Measurements from ENCODE around the gene EARS2.
"Not testable (repeated sequence)": the region's sequence is repeated elsewhere in the genome, so short reads cannot be mapped to it uniquely, and the experiment has no call there.

The EARS2 gene

DNA sequence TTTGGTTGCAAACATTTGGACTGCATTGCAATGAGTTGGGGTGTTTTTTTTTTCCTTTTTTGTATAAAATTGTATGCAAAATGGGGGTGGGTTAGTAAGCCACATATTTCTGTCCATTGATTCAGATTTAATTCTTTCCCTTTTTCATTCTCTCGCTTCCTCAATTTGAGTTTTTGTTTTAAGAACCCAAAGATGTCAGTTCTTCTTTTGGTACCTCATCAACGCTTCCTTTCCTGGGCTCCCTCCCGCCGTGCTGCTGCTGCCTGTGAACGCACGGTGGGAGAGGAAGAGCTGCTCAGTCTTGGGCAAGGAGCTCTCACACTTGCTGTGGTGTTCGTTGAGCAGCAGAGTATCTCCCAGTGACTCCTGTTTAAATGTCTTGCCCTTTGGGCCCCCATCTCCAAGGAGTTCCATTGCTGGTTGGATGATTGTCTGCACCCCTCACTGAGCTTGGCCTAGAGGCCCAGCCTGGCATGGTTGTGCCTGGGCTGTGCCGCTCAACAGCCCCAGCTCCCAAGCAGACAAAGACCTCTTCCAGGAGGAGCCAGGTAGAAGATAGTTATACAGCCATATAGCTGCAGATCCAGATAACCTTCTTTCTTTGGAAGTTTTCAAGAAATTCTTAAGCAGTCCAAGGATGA, 14.0 kb upstream of the EARS2 start:
- DNase-seq (ENCODE audit: low read depth in 4 of 4, low spot score in 1 of 4): no peak

DNA sequence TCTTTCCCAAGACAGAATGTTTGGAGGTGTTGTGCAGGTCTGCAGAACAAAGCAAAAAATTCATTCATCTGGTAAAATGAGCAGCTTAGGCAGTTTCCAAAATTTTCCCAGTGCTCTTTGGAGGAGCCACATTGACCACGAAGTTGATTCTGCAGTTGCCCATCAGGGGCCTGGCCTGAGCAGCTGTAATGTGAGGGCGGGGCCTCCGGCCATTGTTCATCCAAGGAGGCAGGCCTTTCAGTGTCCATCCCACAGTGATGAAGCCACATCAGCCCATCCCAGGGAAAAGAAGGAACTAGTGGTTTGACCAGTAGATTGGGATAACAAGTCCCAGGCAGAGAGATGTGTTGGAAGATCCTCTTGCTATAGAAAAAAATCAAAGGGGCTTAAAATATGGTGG, 10.5 kb upstream of the EARS2 start:
- DNase-seq (ENCODE audit: low read depth in 4 of 4, low spot score in 1 of 4): no peak

DNA sequence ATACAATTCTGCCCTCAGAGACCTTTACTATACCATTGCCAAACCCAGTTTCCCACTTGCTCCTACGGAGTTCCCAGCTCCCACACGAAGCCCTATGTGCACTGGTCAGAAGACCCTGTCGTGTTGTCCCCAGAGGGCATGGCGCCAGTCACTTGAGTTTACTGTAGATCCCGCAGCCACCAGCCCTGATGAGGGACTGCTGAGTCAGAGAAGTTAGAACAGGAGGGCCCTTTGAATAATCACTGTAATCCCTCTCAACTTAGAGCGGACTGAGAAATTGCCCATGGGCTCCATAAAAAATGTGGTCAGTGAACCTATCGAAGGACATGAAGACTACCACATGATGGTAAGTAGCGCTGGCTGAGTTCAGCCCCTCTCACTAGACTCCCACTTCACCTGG, 9.6 kb upstream of the EARS2 start:
- DNase-seq (ENCODE audit: low read depth in 4 of 4, low spot score in 1 of 4): no peak

DNA sequence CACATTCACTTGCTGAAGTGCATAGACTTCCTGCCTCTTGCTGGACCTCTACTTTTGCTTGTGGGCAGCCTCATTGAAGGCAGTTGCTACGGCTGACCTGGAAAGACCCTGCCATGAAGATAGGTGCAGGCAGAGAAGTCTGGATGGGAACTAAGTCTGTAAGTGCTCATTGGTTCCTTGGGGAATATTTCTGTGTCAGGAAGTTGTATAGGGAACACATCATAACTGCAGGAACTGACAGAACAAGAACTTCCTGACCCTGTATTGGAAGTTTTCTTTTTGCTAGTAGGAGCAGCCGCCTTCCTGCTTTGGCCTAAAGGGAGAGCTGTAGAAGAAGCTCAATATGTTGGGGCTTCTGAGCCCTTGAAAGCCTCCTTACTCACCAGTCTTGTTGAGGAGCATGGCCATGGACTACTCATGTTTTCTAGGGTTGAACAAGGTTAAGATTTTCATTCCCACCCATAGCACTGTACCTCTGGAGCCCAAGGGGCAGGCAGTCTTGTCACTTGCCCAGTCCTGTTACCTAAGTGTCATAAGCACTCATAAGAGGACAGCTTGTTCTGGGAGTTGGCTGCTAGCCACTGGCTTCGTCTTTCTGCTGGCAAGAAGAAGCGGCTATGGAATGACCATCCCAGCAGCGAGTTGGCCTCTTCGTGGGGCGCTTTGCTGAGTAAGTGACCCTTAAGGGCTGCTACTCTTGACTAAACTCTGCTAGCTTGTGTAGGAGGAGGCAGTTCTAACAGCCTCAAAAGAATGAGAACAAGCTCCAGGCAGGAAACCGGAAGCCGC, 7.6 kb upstream of the EARS2 start:
- DNase-seq (ENCODE audit: low read depth in 4 of 4, low spot score in 1 of 4): no peak

DNA sequence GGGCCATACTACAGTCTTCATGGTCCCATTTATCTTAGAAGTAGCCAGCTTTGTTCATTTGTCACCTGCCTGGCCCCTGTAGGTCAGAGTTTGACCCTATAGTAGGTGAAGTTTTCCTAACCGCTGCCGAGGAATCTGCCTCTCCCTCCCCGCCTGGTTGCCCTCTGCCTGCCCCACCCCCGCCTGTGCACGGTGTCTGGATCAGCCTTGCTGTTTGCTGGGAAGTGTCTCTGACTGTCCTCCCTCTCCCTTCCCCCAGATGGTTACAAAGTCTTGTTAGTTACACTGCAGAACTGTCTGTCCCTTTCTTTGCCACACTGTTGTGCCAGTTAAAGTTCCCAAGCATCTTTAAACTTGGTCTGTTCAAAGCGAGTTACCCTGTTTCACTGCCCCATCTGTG, 6.0 kb upstream of the EARS2 start:
- no peak for DNase-seq (ENCODE audit: low read depth in 4 of 4, low spot score in 1 of 4)

DNA sequence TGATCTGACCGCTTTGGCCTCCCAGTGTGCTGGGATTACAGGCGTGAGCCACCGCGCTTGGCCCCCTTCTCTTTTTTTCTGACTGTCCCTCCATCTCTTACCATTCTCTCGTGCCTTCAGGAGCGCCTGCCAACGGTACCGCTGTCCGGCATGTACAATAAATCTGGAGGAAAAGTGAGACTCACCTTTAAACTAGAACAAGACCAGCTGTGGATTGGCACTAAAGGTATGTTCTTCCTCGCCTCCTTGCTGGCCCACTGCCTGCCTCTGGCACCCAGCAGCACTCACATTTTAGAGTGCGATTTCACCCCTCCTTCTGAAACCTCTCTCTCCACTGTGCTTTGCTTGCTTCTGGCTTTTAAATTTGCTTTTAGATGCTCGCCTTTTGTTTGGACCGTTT, 5.4 kb upstream of the EARS2 start:
- no peak for DNase-seq (ENCODE audit: low read depth in 4 of 4, low spot score in 1 of 4)

DNA sequence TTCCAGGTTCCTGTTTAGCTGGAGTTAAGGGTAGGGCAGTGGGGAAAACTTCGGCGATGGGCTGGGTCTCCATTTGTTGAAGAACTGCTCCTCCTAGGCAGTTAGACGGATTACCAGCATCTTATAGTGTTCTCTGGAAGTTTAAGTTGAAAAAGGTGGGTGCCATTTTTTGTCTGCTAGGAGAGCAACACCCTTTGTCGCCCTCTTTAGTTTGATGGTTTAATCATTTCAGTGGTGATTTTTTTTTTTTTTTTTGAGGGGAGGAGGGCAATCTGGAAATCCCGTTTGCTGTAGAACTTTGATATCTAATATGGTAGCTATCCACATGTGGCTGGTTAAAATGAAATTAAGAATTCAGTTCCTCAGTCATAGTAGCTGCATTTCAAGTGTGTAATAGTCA, 4.4 kb upstream of the EARS2 start:
- DNase-seq (ENCODE audit: low read depth in 4 of 4, low spot score in 1 of 4): no peak

DNA sequence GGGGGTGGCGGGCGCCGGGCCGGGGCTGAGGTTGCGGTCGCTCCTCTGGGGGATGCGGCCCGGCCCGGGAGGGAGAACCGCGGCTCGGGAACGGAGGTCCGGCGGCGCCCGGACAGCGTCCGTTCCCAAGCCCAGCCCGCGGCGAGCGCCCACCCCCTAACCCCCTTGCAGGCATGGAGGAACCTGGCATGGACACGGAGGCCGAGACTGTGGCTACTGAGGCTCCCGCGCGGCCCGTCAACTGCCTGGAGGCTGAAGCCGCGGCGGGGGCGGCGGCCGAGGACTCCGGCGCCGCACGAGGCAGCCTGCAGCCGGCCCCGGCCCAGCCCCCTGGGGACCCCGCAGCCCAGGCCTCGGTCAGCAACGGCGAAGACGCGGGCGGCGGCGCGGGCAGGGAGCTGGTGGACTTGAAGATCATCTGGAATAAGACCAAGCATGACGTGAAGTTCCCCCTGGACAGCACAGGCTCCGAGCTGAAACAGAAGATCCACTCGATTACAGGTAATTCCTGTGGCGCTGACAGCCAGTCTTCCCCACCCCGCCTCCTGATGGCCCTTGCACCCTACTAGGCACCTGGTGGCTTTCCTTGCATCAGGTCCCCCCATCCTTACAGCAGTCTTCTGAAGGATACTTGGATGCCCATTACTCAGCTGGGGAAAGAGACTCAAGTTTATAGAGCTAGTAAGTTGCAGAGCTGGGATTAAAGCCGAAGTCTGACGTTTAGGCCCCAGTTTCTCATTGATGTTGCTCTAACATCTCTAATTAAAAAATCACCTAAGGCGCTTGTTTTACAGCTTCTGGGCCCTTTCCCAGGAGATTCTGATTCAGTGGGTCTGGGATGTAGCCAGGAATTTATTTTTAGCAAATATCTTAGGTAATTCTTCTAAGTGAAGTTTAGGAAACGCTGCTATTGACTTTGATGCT, 891 bp upstream of the EARS2 start:
- DNase-seq (ENCODE audit: low read depth in 4 of 4, low spot score in 1 of 4): peak in 1 of 4 experiments; percentile 2

DNA sequence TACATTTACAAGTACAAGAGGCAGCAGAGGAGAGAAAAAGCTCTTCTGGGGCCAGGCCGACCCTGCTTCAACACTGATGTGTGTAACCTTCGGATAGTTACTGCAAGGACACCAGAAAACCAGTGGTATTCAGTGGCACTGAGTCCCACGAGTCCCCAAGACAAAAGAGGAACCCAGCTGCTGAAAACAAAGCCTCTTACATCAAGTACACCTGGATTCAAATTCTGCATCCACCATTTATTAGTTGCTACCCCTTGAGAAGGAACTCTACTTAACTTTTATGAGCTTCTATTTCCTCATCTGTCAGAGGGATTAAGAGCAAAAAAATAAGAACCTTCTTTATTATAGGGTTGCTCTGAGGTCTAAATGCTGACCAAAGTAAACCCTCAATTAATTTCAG, 2.6 kb downstream of the EARS2 start:
- DNase-seq (ENCODE audit: low read depth in 4 of 4, low spot score in 1 of 4): no peak

DNA sequence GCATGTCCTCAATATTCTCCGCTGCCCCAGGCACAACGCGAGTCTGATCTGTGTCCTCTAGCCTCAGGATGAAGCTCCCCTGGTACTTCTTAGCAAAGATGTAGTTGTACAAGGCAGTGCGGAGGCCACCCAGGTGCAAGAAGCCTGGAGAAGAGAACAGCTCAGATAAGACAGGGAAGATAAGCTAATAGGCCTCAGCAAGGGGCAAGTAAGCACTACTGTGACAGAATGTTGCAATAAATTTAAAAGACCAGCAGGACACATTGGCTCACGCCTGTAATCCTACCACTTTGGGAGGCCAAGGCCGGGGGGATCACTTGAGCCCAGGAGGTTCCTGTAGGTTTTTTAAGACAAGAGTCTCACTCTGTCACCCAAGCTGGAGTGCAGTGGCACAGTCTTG, 5.0 kb downstream of the EARS2 start:
- DNase-seq (ENCODE audit: low read depth in 4 of 4, low spot score in 1 of 4): no peak

DNA sequence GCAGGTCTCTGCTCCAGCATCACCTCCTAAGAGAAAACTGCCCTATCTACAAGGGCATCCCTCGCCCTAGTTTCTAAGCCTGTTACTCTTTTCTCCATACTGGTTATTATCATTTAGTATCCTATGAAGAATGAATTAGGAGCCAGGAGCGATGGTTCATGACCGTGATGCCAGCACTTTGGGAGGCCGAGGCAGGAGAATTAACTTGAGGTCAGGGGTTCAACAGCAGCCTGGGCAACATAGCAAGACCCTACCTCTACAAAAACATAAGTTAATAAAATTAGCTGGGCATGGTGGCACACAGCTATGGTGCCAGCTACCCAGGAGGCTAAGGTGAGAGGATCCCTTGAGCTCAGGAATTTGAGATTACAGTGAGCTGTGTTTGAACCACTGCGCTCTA, 7.2 kb downstream of the EARS2 start:
- no peak for DNase-seq (ENCODE audit: low read depth in 4 of 4, low spot score in 1 of 4)

DNA sequence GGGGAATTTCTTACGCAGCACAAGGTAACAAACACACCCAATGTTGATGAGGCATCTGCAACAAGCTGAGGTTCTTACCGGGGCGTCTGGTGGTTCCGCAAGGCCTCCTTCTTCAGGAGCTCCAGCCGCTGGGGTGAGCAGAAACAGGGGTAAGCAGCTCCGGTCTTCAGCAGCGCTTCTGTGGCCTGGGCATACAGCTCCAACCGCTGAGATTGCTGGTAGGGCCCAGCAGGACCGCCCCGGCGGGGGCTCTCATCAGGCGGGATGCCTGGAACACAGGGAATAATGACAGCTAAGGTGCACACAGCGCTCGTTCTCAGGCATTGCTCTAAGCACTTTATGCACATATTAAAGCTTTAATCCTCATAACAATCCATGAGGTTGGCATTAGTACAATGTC, 12.7 kb downstream of the EARS2 start:
- no peak for DNase-seq (ENCODE audit: low read depth in 4 of 4, low spot score in 1 of 4)

DNA sequence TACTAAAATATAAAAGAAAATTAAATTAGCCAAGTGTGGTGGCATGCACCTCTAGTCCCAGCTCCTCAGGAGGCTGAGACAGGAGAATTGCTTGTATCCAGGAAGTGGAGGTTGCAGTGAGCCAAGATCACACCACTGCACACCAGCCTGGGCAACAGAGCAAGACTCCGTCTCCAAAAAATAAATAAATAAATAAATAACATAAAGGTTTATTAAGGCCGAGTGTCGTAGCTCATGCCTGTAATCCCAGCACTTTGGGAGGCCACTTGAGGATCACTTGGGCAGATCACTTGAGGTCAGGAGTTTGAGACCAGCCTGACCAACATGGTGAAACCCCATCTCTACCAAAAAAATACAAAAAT, 16.4 kb downstream of the EARS2 start:
- not testable (repeated sequence) for DNase-seq (ENCODE audit: low read depth in 4 of 4, low spot score in 1 of 4)

DNA sequence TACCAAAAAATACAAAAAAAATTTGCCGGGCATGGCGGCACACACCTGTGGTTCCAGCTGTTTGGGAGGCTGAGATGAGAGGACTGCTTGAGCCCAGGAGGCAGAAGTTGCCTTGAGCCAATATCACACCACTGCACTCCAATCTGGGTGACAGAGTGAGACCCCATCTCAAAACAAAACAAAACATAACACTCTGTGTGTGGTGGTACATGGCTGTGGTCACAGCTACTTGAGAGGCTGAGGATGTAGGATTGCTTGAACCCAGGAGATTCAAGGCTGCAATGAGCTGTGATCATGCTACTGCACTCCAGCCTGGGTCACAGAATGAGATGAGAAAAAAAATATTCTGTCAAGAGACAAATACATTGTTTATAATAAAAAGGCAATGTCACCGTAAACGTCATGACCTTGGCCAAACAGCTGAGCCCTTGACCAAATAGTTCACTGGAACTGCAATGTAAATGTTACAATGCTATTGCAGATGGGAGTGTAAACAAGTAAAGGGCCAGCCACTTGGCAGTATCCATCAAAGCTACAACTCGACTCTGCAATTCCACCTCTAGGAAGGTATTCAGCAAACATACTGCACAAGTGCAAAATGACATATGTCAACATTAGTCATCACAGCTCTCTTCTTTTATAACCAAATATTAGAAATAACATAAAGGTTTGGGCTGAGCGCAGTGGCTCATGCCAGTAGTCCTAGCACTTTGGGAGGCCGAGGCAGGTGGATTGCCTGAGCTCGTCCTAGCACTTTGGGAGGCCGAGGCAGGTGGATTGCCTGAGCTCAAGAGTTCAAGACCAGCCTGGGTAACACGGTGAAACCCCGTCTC, 16.9 kb downstream of the EARS2 start:
- DNase-seq (ENCODE audit: low read depth in 4 of 4, low spot score in 1 of 4): no peak

DNA sequence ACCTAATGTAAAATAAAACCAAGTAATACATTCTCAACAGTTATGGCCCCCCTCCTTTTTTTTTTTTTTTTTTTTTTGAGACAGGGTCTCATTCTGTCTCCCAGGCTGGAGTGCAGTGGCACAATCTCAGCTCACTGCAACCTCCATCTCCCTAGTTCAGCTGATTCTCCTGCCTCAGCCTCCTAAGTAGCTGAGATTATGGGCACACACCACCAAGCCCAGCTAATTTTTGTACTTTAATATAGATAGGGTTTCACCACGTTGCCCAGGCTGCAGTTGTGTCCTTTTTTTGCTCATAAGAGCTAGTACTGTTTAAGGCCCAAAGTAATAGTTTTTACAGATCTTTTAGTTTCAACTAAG, 18.3 kb downstream of the EARS2 start:
- no peak for DNase-seq (ENCODE audit: low read depth in 4 of 4, low spot score in 1 of 4)

DNA sequence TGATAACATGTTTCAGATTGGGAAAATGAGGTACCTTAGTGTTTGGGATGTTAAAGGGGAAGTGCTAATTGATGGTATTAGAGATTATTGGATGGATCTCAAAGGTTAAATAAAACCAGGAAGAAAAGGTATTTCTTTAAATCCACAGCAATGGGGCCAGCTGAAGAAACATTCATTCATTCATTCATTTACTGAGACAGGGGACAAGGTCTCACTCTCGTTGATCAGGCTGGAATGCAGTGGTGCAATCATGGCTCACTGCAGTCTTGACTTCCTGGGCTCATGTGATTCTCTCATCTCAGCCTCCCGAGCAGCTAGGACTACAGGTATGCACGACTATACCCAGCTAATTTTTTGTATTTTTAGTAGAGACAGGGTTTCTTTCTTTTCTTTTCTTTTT, 19.8 kb downstream of the EARS2 start:
- DNase-seq (ENCODE audit: low read depth in 4 of 4, low spot score in 1 of 4): no peak

DNA sequence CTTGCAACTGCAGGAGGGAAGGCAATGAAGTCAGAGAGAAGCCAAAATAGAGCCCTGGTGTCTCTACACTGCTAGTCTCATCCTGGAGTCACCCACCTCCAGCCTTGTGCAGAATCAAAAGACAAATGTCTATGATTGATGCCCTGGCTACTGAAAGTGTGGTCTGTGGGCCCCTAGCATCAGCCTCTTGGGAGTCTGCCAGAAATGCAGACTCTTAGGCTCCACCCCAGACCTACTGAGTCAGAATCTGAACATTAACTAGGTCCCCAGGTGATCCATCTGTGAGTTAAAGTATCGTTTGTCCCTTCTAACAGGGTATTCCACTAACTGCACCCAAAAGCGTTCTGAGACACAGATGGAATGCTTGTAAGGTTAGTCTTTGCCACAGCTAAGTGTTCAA, 21.2 kb downstream of the EARS2 start:
- no peak for DNase-seq (ENCODE audit: low read depth in 4 of 4, low spot score in 1 of 4)

DNA sequence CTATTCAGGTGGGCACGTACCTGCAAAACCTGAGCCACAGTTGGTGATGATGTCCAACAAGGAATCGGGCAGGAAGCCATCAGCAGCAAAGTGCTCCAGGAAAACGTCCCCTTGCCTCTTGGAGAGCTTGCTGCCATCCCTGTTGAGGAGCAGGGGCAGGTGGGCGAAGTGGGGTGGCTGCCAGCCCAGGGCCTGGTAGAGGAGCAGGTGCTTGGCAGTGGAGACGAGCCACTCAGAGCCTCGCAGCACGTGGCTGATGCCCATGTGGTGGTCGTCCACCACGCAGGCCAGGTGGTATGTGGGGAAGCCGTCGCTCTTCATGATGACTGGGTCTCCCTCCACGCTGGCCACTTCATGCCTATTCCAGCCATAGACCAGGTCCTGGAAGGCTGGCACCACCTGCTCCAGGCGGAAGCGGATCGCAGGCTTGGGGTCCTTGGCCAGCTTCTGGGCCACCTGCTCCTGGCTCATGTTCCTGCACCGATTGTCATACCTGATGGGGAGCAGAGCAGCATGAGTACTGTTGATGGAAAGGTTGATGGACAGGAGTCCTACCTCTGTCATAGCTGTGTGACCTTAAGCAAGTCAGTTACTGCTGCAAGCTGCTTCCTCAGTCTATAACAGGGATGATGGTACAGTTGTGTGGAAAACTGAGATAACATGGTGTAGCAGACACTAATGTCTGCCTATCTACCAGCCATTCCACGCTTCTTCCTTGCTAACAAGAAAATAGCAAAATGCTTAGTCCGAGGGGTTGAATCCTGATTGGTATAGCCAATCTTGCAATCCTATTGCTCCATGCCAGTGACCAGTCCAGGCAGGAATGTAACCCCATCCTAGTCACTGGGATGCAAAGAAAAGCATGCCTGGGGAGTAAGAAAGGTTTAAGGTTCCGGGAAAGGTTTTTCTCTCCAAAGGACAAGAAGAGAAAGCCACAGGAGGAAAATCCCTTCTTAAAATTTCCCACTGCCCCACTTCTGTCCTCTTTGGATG, 22.0 kb downstream of the EARS2 start:
- DNase-seq (ENCODE audit: low read depth in 4 of 4, low spot score in 1 of 4): no peak

DNA sequence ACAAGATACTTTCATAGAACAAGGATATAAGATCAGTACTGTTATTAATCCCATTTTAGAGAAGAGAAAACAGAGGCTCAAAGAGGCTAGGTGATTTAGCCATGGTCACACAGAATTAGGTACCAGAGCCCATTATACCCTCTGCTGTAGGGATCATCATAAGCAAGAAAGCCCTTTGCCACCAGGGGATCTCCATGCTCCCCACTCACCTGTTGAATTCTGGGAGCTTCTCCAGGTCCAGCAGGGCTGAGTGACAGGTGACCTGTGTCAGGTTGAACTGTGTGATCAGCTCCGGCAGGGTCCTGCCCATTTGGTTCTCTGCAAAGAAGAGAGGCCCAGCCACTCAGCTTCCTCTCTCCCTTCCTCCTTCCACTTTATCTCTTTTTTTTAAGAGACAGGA, 24.7 kb downstream of the EARS2 start:
- no peak for DNase-seq (ENCODE audit: low read depth in 4 of 4, low spot score in 1 of 4)

DNA sequence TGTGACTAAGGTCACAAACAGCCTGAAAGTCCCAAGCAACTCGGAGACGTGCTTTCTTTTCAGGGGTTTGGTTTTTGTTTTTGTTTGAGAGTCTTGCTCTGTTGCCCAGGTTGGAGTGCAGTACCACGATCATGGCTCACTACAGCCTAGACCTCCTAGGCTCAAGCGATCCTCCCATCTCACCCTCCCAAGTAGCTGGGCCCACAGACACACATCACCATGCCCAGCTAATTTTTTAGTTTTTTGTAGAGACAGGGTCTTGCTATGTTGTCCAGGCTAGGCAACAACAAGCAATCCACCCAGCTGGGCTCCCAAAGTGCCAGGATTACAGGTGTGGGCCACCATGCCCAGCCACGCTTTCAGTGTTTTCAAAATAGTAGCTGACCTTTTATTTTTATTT, 27.1 kb downstream of the EARS2 start:
- no peak for DNase-seq (ENCODE audit: low read depth in 4 of 4, low spot score in 1 of 4)

All from stimulated activated CD4-positive, alpha-beta T cell treated with anti-CD3 and anti-CD28 coated beads, Interleukin-1b, Interleukin-23, amount 100 ng/mL, for 24 hours (primary cell).